IPS-NIHi7 (cell line): ENCODE data around the gene DMPK.
"Not testable (repeated sequence)": the region's sequence is repeated elsewhere in the genome, so short reads cannot be mapped to it uniquely, and the experiment has no call there.

Experiments used
- DNase-seq: peaks from one replicate; pipeline ENCODE4 v3.0.0; 2012; ENCODE audit warnings: mixed read lengths; ENCODE audit errors: extremely low spot score

Gene DMPK

DNA sequence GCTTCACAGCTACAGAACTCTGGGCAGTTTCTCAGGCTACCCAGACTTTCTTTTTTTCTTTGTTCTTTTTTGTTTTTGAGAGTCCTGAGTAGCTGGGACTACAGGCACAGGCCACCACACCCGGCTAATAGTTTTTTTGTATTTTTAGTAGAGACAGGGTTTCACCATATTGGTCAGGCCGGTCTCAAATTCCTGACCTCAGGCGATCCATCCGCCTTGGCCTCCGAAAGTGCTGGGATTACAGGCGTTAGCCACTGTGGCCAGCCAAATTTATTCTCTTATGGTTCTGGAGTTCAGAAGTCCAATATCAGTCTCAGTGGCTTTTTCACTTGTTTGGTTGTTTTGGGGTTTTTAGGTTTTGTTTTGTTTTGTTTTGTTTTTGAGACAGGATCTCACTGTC lies 36.7 kb downstream of the DMPK start:
- DNase-seq, result no peak

DNA sequence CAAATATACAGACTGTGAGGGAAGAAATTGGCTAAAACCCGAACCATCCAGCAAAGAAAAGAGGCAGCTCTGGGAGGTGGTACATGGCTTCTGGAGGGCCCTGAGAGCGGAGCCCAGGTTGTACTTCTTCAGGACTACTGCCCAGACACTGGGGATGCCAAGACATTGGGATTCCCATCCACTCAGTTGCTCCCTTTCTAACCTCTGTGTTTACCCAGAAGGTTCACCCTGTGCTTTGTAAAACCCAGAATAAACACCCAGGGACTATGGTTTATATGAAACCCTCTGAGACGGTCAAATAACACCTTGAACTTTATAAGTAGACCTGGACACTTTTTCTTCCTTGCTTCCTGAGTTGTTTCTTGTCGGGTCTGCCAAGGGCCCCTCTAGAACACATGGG lies 39.3 kb downstream of the DMPK start:
- peak; percentile 6 for DNase-seq

DNA sequence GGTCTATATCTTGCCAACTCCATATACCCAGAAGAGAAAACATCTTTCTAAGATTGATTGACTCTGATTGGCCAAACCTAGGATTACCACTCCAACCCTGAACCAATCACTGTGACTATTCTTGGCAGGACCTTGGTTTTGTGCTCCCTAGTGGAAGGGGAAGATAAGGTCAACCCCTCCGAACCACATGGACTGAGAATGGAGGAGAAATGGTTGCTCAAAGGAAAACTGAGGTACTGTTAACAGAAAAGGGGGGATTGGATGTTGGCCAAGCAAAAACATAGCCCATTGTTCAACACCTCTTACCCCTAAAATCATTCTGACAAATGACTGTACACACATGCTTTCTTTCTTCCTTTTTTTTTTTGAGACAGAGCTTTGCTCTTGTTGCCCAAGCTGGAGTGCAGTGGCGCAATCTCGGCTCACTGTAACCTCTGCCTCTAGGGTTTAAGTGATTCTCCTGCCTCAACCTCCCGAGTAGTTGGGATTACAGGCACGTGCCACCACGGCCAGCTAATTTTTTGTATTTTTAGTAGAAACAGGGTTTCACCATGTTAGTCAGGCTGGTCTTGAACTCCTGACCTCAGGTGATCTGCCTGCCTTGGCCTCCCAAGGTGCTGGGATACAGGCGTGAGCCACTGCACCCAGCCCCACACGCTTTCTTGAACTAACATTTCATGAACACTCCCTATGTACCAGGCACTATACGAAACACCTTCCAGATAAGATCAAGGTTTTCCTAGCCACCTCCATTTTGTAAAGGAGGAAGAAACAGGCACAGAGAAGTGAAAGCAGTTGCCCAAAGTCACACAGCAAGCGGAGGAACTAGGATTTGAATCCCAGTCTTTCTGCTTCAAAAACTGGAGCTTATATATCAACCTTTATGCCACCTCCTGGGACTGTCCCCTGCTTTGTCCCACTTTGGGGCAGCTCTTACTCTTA lies 42.5 kb downstream of the DMPK start:
- no peak for DNase-seq

DNA sequence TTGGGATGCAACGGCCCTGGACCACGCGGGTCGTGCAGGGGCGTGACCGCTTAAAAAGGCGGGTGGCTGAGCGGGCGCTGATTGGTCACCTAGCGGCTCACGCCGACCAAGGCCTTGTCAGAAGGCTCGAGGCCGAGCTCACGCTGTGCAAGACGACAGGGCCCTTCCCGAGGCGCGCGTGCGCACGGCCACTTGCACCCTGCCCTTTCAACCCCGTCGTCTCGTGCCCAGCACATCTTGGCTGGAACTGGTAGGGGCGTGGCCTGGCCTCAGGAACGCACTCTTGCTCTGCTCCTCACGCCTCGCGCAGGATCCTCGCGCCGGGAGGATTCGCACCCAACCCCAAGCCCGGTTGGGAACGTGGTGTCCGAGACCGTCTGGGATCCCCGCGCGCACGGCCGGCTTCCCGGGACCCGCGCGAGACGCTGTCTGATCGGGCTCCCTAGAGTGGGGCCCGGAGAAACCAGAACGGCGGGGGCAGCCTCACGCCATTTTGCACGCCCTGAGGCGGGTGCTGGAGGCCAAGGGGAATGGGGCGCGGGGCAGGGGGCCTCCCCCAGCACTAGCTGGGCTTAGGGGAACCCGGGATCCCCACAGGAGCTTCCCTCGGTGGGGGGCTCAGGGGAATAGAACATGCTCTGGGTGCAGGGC lies 49.0 kb downstream of the DMPK start, which contains the start of gene MEIOSIN:
Gene MEIOSIN, plus strand, starts transcription at position 280 of the 651 bp plus-strand sequence. CDS start 1,938 bp downstream, outside the sequence.
- no peak for DNase-seq

DNA sequence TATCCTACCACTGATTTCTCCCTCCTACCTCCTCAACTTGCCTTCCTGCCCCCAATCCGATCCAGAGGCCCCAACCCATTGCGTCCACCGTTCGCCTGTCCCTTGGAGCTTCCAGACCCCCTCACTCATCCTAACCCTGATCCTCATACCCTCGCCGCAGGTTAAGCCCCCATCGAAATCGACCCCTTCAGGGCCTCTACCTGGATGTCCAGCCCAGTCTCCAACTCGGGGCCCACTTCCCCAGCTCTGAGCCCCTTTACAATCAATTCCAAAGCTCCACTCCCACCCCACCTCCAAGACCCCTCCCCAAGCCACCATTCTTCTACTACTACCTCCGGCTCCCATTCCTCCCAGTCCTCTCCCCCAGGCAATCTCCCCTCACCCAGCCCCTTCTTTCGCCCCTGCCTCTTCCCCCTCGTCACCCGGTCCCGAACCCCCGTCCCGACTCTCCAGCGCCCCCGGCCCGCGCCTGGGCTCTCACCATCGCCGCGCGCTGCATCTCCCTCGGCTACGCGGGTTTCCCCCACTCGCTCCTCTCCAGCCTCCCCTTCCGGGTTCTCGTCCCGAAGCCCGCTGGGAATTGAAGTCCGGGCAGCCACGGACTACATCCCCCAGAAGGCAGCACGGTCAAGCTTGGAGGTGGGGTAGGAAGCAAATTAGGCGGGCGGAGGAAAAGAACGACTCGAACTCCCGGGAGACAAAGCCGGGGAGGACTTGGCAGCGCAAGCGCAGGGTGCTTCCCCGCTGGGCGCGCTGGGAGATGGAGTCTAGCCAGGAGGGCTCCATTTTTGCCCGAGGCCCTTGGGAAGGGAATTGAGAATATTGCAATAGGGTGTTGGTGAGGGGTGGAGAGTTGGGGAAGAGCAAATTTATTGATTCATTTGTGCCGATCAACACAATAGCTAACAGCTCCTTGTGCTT lies 51.7 kb downstream of the DMPK start, which contains the start of gene FBXO46:
Gene FBXO46, minus strand, starts transcription at position 529 of the 921 bp plus-strand sequence. CDS start 17,401 bp downstream, outside the sequence.
- DNase-seq, result peak; percentile 96

DNA sequence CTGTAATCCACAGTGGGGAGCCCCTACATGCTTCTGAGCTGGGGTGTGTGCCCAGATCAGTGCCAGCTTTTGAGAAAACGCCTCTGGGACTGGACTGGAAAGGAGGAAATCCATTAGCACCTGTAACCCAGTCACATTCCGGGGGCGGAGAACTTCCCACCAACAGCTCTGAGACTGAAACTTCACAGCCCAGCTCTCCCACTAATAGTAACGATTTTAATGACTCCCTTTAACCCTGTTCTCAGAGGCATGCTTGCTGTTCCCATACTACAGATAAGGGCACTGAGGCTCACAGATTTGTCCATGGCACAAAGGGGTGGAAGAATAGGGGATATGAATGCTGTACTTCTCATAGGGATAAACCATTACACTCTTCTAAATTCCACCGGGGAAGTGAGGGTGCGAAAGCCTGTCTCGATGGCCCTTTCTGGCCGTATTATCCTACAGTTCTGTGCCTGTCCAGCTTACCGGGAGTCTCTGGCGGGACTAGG lies 52.4 kb downstream of the DMPK start:
- no peak for DNase-seq

DNA sequence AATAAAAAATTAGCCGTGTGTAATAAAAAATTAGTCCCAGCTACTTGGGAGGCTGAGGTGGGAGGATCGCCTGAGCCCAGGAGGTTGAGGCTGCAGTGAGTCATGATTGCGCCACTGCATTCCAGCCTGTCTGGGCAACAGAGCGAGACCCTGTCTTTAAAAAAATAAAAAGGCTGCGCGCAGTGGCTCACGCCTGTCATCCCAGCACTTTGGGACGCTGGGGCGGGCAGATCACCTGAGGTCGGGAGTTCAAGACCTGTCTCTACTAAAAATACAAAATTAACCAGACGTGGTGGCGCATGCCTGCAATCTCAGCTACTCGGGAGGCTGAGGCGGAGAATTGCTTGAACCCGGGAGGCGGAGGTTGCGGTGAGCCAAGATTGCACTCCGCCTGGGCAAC lies 53.6 kb downstream of the DMPK start:
- DNase-seq, result not testable (repeated sequence)

DNA sequence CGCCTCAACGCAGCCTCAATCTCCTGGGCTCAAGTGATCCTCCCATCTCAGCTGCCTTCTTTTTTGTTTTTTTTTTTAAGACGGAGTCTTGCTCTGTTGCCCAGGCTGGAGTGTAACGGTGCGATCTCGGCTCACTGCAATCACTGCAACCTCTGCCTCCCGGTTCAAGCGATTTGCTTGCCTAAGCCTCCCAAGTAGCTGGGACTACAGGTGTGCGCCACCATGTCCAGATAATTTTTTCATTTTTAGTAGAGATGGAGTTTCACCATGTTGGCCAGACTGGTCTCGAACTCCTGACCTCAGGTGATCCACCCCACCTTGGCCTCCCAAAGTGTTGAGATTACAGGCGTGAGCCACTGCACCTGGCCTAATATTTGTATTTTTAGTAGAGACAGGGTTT lies 62.2 kb downstream of the DMPK start:
- DNase-seq, result not testable (repeated sequence)
